DOHH2 (cell line): ENCODE data around the gene C1orf226.

Experiments
- H3F3A ChIP-seq: fragments of 200-600 bp; sonication (generic), shearing (Covaris generic); 2 replicates; pipeline ENCODE4 v1.6.0; 2016; ENCODE audit warnings: antibody characterized with exemption, mild to moderate bottlenecking; ENCODE audit not compliant: control insufficient read depth, insufficient read depth
- H3K27ac ChIP-seq: fragments of 200-600 bp; sonication (generic); 2 replicates; pipeline ENCODE4 v1.5.1; 2014; ENCODE audit warnings: low read depth, mild to moderate bottlenecking, low read length, moderate library complexity
- H3K27me3 ChIP-seq: fragments of 200-600 bp; sonication (generic); 2 replicates; pipeline ENCODE4 v1.6.1; 2014; ENCODE audit warnings: mild to moderate bottlenecking, low read length, mixed read lengths; ENCODE audit not compliant: control insufficient read depth
- H3K36me3 ChIP-seq: fragments of 200-600 bp; sonication (generic); 2 replicates; pipeline ENCODE4 v1.6.1; 2014; ENCODE audit warnings: mild to moderate bottlenecking, low read length, moderate library complexity, mixed read lengths; ENCODE audit not compliant: control insufficient read depth
- H3K4me1 ChIP-seq: fragments of 200-600 bp; sonication (generic); 2 replicates; pipeline ENCODE4 v1.6.1; 2014; ENCODE audit warnings: mild to moderate bottlenecking, low read length, mixed read lengths; ENCODE audit not compliant: control insufficient read depth
- H3K4me2 ChIP-seq: fragments of 200-600 bp; sonication (generic); 2 replicates; pipeline ENCODE4 v1.6.0; 2014; ENCODE audit warnings: mild to moderate bottlenecking, low read length, moderate library complexity
- H3K4me3 ChIP-seq: fragments of 200-600 bp; sonication (generic); 2 replicates; pipeline ENCODE4 v1.5.1; 2014; ENCODE audit warnings: mild to moderate bottlenecking, low read length, mixed read lengths
- H3K79me2 ChIP-seq: fragments of 200-600 bp; sonication (generic); 2 replicates; pipeline ENCODE4 v1.6.1; 2014; ENCODE audit warnings: mild to moderate bottlenecking, low read length, mixed read lengths; ENCODE audit not compliant: control insufficient read depth
- H3K9me2 ChIP-seq: fragments of 200-600 bp; sonication (generic); replicated peaks from 2 replicates; pipeline ENCODE4 v1.6.1; 2014; ENCODE audit warnings: mild to moderate bottlenecking, low read length, mixed read lengths; ENCODE audit not compliant: control insufficient read depth
- H3K9me3 ChIP-seq: fragments of 200-600 bp; sonication (generic); 2 replicates; pipeline ENCODE4 v1.6.1; 2014; ENCODE audit warnings: antibody characterized with exemption, low read length, mixed read lengths; ENCODE audit not compliant: control insufficient read depth, insufficient read depth
- H4K20me1 ChIP-seq: fragments of 200-600 bp; sonication (generic); 2 replicates; pipeline ENCODE4 v1.6.0; 2014; ENCODE audit warnings: low read depth, mild to moderate bottlenecking, antibody characterized with exemption, low read length, moderate library complexity; ENCODE audit not compliant: control insufficient read depth, insufficient read depth
- CTCF ChIP-seq: fragments of 200-600 bp; sonication (generic); IDR thresholded peaks from one replicate; pipeline ENCODE4 v1.5.1; 2014; ENCODE audit warnings: antibody characterized with exemption, mild to moderate bottlenecking, low read depth, low read length; ENCODE audit not compliant: poor library complexity, severe bottlenecking
- EZH2phosphoT487 ChIP-seq: fragments of 200-600 bp; sonication (generic); IDR thresholded peaks from 2 replicates; pipeline ENCODE4 v1.6.1; 2017; ENCODE audit warnings: borderline replicate concordance, mild to moderate bottlenecking, antibody characterized with exemption, low read length, moderate library complexity, mixed read lengths

C1orf226 gene

GRCh38 chr1:162420120-162420519, 38.6 kb downstream of the C1orf226 start:
- H4K20me1 ChIP-seq = no peaks in the 10 kb centered on the region
- no peaks in the 10 kb centered on the region for H3K9me2 ChIP-seq
- H3K36me3 ChIP-seq = no peaks in the 10 kb centered on the region
- no peaks in the 10 kb centered on the region; the same call in 1 of the 2 replicates for H3K9me3 ChIP-seq
- no peak overlapping the region for H3K4me3 ChIP-seq
- no peaks in the 10 kb centered on the region for H3K79me2 ChIP-seq
- no peaks in the 10 kb centered on the region for H3K27me3 ChIP-seq
- no peaks in the 10 kb centered on the region for H3F3A ChIP-seq
- TF ChIP-seq CTCF = no peak
- TF ChIP-seq EZH2phosphoT487 = no peak
- no peak overlapping the region for H3K27ac ChIP-seq
- peaks cover 7% of the 10 kb centered on the region for H3K4me1 ChIP-seq
- H3K4me2 ChIP-seq = no peak overlapping the region

- H3K27me3 ChIP-seq = no peaks in the 10 kb centered on the region
- H3K9me2 ChIP-seq = no peaks in the 10 kb centered on the region
- TF ChIP-seq CTCF = no peak
- no peak overlapping the region for H3K4me2 ChIP-seq
- no peaks in the 10 kb centered on the region for H3K79me2 ChIP-seq
- no peak overlapping the region for H3K27ac ChIP-seq
- H3K4me1 ChIP-seq = peaks cover 7% of the 10 kb centered on the region
- no peak overlapping the region for H3K4me3 ChIP-seq
- H3F3A ChIP-seq = no peaks in the 10 kb centered on the region
- H3K36me3 ChIP-seq = no peaks in the 10 kb centered on the region
- H3K9me3 ChIP-seq = no peaks in the 10 kb centered on the region; the same call in 1 of the 2 replicates
- no peaks in the 10 kb centered on the region for H4K20me1 ChIP-seq
Observed at GRCh38 chr1:162421258-162422164, 40.0 kb downstream of the C1orf226 start.

- Histone ChIP-seq H3K36me3 (no peaks in the 10 kb centered on the region), H3F3A (no peaks in the 10 kb centered on the region), H3K79me2 (no peaks in the 10 kb centered on the region), H3K9me3 (no peaks in the 10 kb centered on the region; the same call in 1 of the 2 replicates), H3K27ac (no peak overlapping the region), H3K4me2 (no peak overlapping the region), H3K4me3 (no peak overlapping the region), H4K20me1 (no peaks in the 10 kb centered on the region), H3K27me3 (no peaks in the 10 kb centered on the region), H3K4me1 (peaks cover 7% of the 10 kb centered on the region), H3K9me2 (no peaks in the 10 kb centered on the region)
- no peak for TF ChIP-seq CTCF
- no peak for TF ChIP-seq EZH2phosphoT487
Observed at GRCh38 chr1:162422662-162423375, 41.3 kb downstream of the C1orf226 start.
